AG04450 (cell line): ENCODE results near the gene TMEM37. TPM values are rescaled to one million over a fixed set of nuclear protein-coding genes. Genes with fewer than 3 reads are reported as not detected.

Experiments
- CTCF ChIA-PET: fragments of 300-600, 350-600 bp; formaldehyde crosslinking; extraction: SDS; loops from one replicate; lab custom pipeline; 2022; ENCODE audit warnings: antibody characterized with exemption, inconsistent platforms; lab: Charles Lee
- POLR2A ChIA-PET: fragments of 350-600 bp; formaldehyde crosslinking; extraction: SDS; loops from one replicate; lab custom pipeline; 2021; ENCODE audit warnings: antibody characterized with exemption, inconsistent platforms; lab: Yijun Ruan, JAX
- DNase-seq: peaks from one replicate; pipeline ENCODE4 v3.0.0-alpha.2; 2011; ENCODE audit warnings: low read depth, low spot score
- H3K27ac ChIP-seq: one replicate; pipeline ENCODE4 v1.5.1; 2012; ENCODE audit warnings: low read depth, low read length, control low read depth
- H3K27me3 ChIP-seq: one replicate; pipeline ENCODE4 v1.6.0; 2012; ENCODE audit warnings: low read length; ENCODE audit not compliant: control insufficient read depth, insufficient read depth
- H3K4me3 ChIP-seq: 2 replicates; pipeline ENCODE4 v1.5.1; 2011; ENCODE audit warnings: mild to moderate bottlenecking, low read depth, low read length, control low read depth
- H3K9me3 ChIP-seq: 2 replicates; pipeline ENCODE4 v1.5.1; 2012; ENCODE audit warnings: low read length; ENCODE audit not compliant: control insufficient read depth, insufficient read depth
- CTCF ChIP-seq: IDR thresholded peaks from 2 replicates; pipeline ENCODE4 v1.5.1; 2011; ENCODE audit warnings: low read depth, low read length, control low read depth, inconsistent platforms
- polyA plus RNA-seq: library from polyadenylated mRNA; depleted of rRNA; stranded (reverse); fragments of >200 nt; gene quantifications from 2 replicates; pipeline ENCODE4 v1.2.3, GENCODE V29; 2011

Gene TMEM37
- polyA plus RNA-seq, 1 experiment: 0.98 TPM

- no peak for DNase-seq
Measured at GRCh38 chr2:119481501-119482455, 50.1 kb downstream of the TMEM37 start.

GRCh38 chr2:119482481-119483394, 51.1 kb downstream of the TMEM37 start:
- Histone ChIP-seq H3K9me3 (no peaks in the 10 kb centered on the region), H3K27me3 (peaks cover 15% of the 10 kb centered on the region), H3K27ac (no peak overlapping the region), H3K4me3 (no peak overlapping the region)
- DNase-seq: no peak
- ChIA-PET CTCF (interaction anchor here (0.6 kb wide), 1 partner anchor 264 kb away, joined by 4 read pairs; no protein-coding TSS in a partner anchor), POLR2A (no interaction called here)
- no peak for TF ChIP-seq CTCF

More at GRCh38 chr2:119481501-119482455, 50.1 kb downstream of the TMEM37 start:
- Histone ChIP-seq H3K9me3 (no peaks in the 10 kb centered on the region), H3K27me3 (peaks cover 13% of the 10 kb centered on the region), H3K27ac (no peak overlapping the region), H3K4me3 (no peak overlapping the region)
- TF ChIP-seq CTCF: no peak
- CTCF ChIA-PET: no interaction called here
- POLR2A ChIA-PET: no interaction called here

- no peak overlapping the region for H3K27ac ChIP-seq
- ChIA-PET POLR2A (no interaction called here), CTCF (interaction anchor here (0.6 kb wide), 1 partner anchor 264 kb away, joined by 4 read pairs; no protein-coding TSS in a partner anchor)
- H3K4me3 ChIP-seq: no peak overlapping the region
- no peaks in the 10 kb centered on the region for H3K9me3 ChIP-seq
- DNase-seq: no peak
- H3K27me3 ChIP-seq: peaks cover 15% of the 10 kb centered on the region
- no peak for TF ChIP-seq CTCF
Measured at GRCh38 chr2:119483395-119483753, 51.7 kb downstream of the TMEM37 start.

GRCh38 chr2:119483896-119484718, 52.5 kb downstream of the TMEM37 start:
- ChIA-PET CTCF (interaction anchor here (5.7 kb wide), 1 partner anchor 8 kb away, joined by 32 read pairs; no protein-coding TSS in a partner anchor), POLR2A (no interaction called here)
- no peak for DNase-seq
- Histone ChIP-seq H3K27ac (no peak overlapping the region), H3K4me3 (no peak overlapping the region), H3K27me3 (peaks cover 17% of the 10 kb centered on the region), H3K9me3 (no peaks in the 10 kb centered on the region)
- TF ChIP-seq CTCF: no peak
